Hepatocyte (in vitro differentiated cells): ENCODE data around the gene KCNN2. TPM values are rescaled to one million over a fixed set of nuclear protein-coding genes. Genes with fewer than 3 reads are reported as not detected.

Experiments used
- DNase-seq: peaks from one replicate; pipeline ENCODE4 v3.0.0-alpha.2; 2016; ENCODE audit warnings: low spot score
- H2AFZ ChIP-seq: fragments of 200-600 bp; sonication (generic); 2 replicates; pipeline ENCODE4 v1.6.0; 2016; ENCODE audit warnings: antibody characterized with exemption, mild to moderate bottlenecking
- H3K27ac ChIP-seq: fragments of 200-600 bp; sonication (generic); 2 replicates; pipeline ENCODE4 v1.5.1; 2016; ENCODE audit warnings: mild to moderate bottlenecking
- H3K27me3 ChIP-seq: fragments of 200-600 bp; sonication (generic); 2 replicates; pipeline ENCODE4 v1.6.1; 2016
- H3K36me3 ChIP-seq: fragments of 200-600 bp; sonication (generic); replicated peaks from 2 replicates; pipeline ENCODE4 v1.5.1; 2016; ENCODE audit warnings: low read depth; ENCODE audit not compliant: insufficient read depth
- H3K4me1 ChIP-seq: fragments of 200-600 bp; sonication (generic); 2 replicates; pipeline ENCODE4 v1.5.1; 2016; ENCODE audit warnings: mild to moderate bottlenecking, moderate library complexity; ENCODE audit not compliant: insufficient read depth
- H3K4me2 ChIP-seq: fragments of 200-600 bp; sonication (generic); 2 replicates; pipeline ENCODE4 v1.6.0; 2016
- H3K4me3 ChIP-seq: fragments of 200-600 bp; sonication (generic); 2 replicates; pipeline ENCODE4 v1.5.1; 2016; ENCODE audit warnings: mild to moderate bottlenecking
- H3K79me2 ChIP-seq: fragments of 200-600 bp; sonication (generic); 2 replicates; pipeline ENCODE4 v1.6.0; 2017; ENCODE audit warnings: mild to moderate bottlenecking
- H3K9me2 ChIP-seq: fragments of 200-600 bp; sonication (generic); replicated peaks from 2 replicates; pipeline ENCODE4 v1.6.0; 2017; ENCODE audit warnings: mild to moderate bottlenecking; ENCODE audit not compliant: insufficient read depth
- H3K9me3 ChIP-seq: fragments of 200-600 bp; sonication (generic); 2 replicates; pipeline ENCODE4 v1.5.1; 2016; ENCODE audit warnings: low read depth, mild to moderate bottlenecking
- H4K20me1 ChIP-seq: fragments of 200-600 bp; sonication (generic); 2 replicates; pipeline ENCODE4 v1.6.0; 2016; ENCODE audit warnings: mild to moderate bottlenecking; ENCODE audit not compliant: insufficient read depth, poor library complexity, severe bottlenecking
- EZH2 ChIP-seq: fragments of 200-600 bp; sonication (generic); IDR thresholded peaks from 2 replicates; pipeline ENCODE4 v1.6.1; 2016; ENCODE audit warnings: antibody characterized with exemption, mild to moderate bottlenecking, borderline replicate concordance
- EZH2phosphoT487 ChIP-seq: fragments of 200-600 bp; sonication (generic); IDR thresholded peaks from one replicate; pipeline ENCODE4 v1.6.1; 2018; ENCODE audit warnings: antibody characterized with exemption, mild to moderate bottlenecking, low read depth, moderate library complexity; ENCODE audit not compliant: unreplicated experiment, severe bottlenecking
- WGBS: methylation state at CpG from one replicate; pipeline ENCODE4 v1.1.6; 2016; ENCODE audit warnings: low lambda C conversion rate; ENCODE audit errors: missing lambda C conversion rate; 5-methylcytosine and 5-hydroxymethylcytosine counted together
- polyA plus RNA-seq: library from polyadenylated mRNA; unstranded; fragments of >200 nt; fragmentation: Nextera tagmentation; extraction: Ambion mirVana; gene quantifications from 2 replicates; pipeline ENCODE4 v1.2.1, GENCODE V29; 2016
- total RNA-seq: library from RNA; depleted of rRNA; stranded (reverse); fragments of >200 nt; gene quantifications from 2 replicates; pipeline ENCODE4 v1.2.3, GENCODE V29; 2014
- TF ChIP-seq, protein P1 (sequence below): fragments of 200-600 bp; sonication (generic); IDR thresholded peaks from 2 replicates; pipeline ENCODE4 v1.5.1; 2016; ENCODE audit warnings: antibody characterized with exemption, mild to moderate bottlenecking; ENCODE audit not compliant: poor library complexity

Gene KCNN2
- total and polyA plus RNA-seq, 2 experiments from 2014 or later: 3.9 to 6.4 TPM

DNA sequence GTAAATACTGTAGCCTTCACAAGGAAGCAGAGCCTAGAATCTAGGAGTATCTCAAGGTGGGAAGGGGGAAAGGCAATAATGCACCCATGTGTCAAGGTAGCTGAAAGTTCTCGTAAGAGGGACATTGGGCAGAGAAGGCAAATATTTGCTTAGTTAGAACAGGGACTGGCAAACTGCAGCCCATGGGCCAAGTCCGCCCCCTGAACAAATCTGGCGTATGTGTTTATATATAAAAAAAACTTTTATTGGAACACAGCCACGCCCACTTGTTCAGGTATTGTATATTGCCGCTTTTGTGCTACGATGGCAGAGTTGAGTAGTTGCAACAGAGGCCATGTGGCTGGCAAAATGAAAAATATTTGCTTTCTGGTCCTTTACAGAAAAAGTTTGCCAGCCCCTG lies 16.1 kb downstream of the KCNN2 start:
- Histone ChIP-seq H3K9me2 (no peaks in the 10 kb centered on the region), H2AFZ (no peak overlapping the region), H3K27me3 (no peaks in the 10 kb centered on the region), H3K27ac (no peak overlapping the region), H4K20me1 (no peaks in the 10 kb centered on the region), H3K9me3 (no peaks in the 10 kb centered on the region), H3K4me3 (no peak overlapping the region), H3K36me3 (no peaks in the 10 kb centered on the region), H3K4me1 (no peaks in the 10 kb centered on the region), H3K4me2 (no peak overlapping the region), H3K79me2 (no peaks in the 10 kb centered on the region)
- no peak for DNase-seq
- TF ChIP-seq EZH2 (no peak), EZH2phosphoT487 (no peak)
- TF ChIP-seq, protein P1, sequence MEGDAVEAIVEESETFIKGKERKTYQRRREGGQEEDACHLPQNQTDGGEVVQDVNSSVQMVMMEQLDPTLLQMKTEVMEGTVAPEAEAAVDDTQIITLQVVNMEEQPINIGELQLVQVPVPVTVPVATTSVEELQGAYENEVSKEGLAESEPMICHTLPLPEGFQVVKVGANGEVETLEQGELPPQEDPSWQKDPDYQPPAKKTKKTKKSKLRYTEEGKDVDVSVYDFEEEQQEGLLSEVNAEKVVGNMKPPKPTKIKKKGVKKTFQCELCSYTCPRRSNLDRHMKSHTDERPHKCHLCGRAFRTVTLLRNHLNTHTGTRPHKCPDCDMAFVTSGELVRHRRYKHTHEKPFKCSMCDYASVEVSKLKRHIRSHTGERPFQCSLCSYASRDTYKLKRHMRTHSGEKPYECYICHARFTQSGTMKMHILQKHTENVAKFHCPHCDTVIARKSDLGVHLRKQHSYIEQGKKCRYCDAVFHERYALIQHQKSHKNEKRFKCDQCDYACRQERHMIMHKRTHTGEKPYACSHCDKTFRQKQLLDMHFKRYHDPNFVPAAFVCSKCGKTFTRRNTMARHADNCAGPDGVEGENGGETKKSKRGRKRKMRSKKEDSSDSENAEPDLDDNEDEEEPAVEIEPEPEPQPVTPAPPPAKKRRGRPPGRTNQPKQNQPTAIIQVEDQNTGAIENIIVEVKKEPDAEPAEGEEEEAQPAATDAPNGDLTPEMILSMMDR: no peak
- WGBS: 85% methylated on average over 6 of the region's 6 CpGs

DNA sequence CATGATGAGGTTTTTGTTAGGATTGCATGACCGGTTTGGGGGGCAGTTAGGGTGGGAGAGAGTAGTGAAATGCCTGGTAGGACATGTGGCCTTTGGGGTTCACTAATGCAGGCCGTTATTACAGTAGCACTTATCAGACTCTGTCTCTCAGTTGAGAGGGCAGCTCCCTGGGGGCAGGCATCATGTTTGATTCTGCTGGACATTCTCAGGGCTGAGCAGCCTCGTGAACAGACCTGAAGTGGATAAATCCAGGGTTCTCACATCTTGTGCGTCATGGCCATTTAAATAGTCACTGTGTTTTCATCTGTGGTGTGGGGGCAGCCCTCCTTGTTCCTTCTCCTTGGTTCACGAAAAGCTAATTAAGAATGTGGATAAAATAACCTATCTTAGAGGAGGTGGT lies 18.9 kb downstream of the KCNN2 start:
- no peak for DNase-seq
- Histone ChIP-seq H3K9me3 (no peaks in the 10 kb centered on the region), H4K20me1 (no peaks in the 10 kb centered on the region), H3K9me2 (no peaks in the 10 kb centered on the region), H3K79me2 (no peaks in the 10 kb centered on the region), H3K36me3 (no peaks in the 10 kb centered on the region), H3K27me3 (no peaks in the 10 kb centered on the region), H3K4me1 (no peaks in the 10 kb centered on the region), H3K4me2 (no peak overlapping the region), H3K27ac (no peak overlapping the region), H3K4me3 (no peak overlapping the region), H2AFZ (no peak overlapping the region)
- WGBS: 83% methylated on average over 5 of the region's 5 CpGs
- TF ChIP-seq, protein P1: no peak
- no peak for TF ChIP-seq EZH2
- no peak for TF ChIP-seq EZH2phosphoT487

DNA sequence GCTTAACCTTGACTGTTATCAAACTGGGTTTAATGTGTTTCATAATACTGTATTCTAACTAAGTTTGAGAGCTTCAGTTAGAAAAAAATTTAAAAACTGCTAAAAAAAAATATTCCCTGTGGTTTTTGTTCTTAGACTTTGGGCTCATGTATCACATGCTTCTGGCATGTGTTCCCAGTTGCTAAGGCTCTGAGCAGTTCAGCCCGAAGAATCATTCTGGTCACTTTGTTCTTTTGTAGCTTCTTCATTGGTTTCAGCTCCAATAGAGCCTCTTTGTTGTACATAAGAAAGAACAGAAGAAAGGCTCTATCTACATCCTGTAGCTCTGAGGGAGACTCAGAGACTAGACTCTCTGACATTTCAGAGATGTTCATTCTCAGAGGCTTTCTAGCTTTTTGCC lies 25.6 kb downstream of the KCNN2 start:
- Histone ChIP-seq H3K4me3 (no peak overlapping the region), H3K9me3 (no peaks in the 10 kb centered on the region), H3K4me2 (no peak overlapping the region), H4K20me1 (no peaks in the 10 kb centered on the region), H3K27ac (no peak overlapping the region), H3K27me3 (no peaks in the 10 kb centered on the region), H3K9me2 (no peaks in the 10 kb centered on the region), H3K79me2 (no peaks in the 10 kb centered on the region), H2AFZ (no peak overlapping the region), H3K36me3 (no peaks in the 10 kb centered on the region), H3K4me1 (no peaks in the 10 kb centered on the region)
- no peak for TF ChIP-seq EZH2
- DNase-seq: no peak
- WGBS: 75% methylated on average over 1 of the region's 1 CpG

GRCh38 chr5:114390431-114390830 lies 28.6 kb downstream of the KCNN2 start:
- Histone ChIP-seq H3K4me3 (no peak overlapping the region), H3K36me3 (no peaks in the 10 kb centered on the region), H3K27me3 (no peaks in the 10 kb centered on the region), H3K9me3 (no peaks in the 10 kb centered on the region), H3K4me2 (no peak overlapping the region), H3K4me1 (no peaks in the 10 kb centered on the region), H3K27ac (no peak overlapping the region), H3K9me2 (no peaks in the 10 kb centered on the region), H4K20me1 (no peaks in the 10 kb centered on the region), H3K79me2 (no peaks in the 10 kb centered on the region), H2AFZ (no peak overlapping the region)
- 97% methylated on average over 1 of the region's 1 CpG for WGBS
- no peak for TF ChIP-seq EZH2
- TF ChIP-seq EZH2phosphoT487: no peak
- TF ChIP-seq, protein P1: no peak
- no peak for DNase-seq
